GM23338 (cell line): ENCODE results near the gene COX7B2.

Experiments
- EZH2 ChIP-seq: fragments of 200-600 bp; sonication (generic); IDR thresholded peaks from one replicate; pipeline ENCODE4 v1.8.0; 2017; ENCODE audit warnings: antibody characterized with exemption, mild to moderate bottlenecking, low read depth; ENCODE audit not compliant: unreplicated experiment
- EZH2phosphoT487 ChIP-seq: fragments of 200-600 bp; sonication (generic); IDR thresholded peaks from one replicate; pipeline ENCODE4 v1.8.1; 2018; ENCODE audit warnings: antibody characterized with exemption; ENCODE audit not compliant: unreplicated experiment
- JUNB ChIP-seq: IDR thresholded peaks from one replicate; pipeline ENCODE4 v1.6.1; 2016; ENCODE audit warnings: antibody characterized with exemption; ENCODE audit not compliant: unreplicated experiment
- POLR2AphosphoS5 ChIP-seq: IDR thresholded peaks from 2 replicates; pipeline ENCODE4 v1.6.1; 2016; ENCODE audit warnings: antibody characterized with exemption, low read depth
- ZNF331 ChIP-seq: fragments of 250-450 bp; sonication (Bioruptor Pico); IDR thresholded peaks from 2 replicates; pipeline ENCODE4 v1.5.0; 2020; ENCODE audit warnings: low read depth, mild to moderate bottlenecking, moderate library complexity
- TF ChIP-seq, protein P1 (sequence below), 2 experiments: fragments of 200-600 bp in 1 of 2; sonication (generic) in 1 of 2; conservative IDR thresholded peaks; 2 replicates each; pipeline versions ENCODE4 v1.5.1 to v1.6.1; 2016 to 2017; ENCODE audit warnings: antibody characterized with exemption in 2 of 2, low read depth in 2 of 2, mild to moderate bottlenecking in 2 of 2, moderate library complexity in 1 of 2
- TF ChIP-seq, protein P2 (sequence below): IDR thresholded peaks from 2 replicates; pipeline ENCODE4 v1.6.1; 2016; ENCODE audit warnings: antibody characterized with exemption
- TF ChIP-seq, protein P3 (sequence below): IDR thresholded peaks from one replicate; pipeline ENCODE4 v1.6.1; 2018; ENCODE audit warnings: antibody characterized with exemption; ENCODE audit not compliant: unreplicated experiment

DNA sequence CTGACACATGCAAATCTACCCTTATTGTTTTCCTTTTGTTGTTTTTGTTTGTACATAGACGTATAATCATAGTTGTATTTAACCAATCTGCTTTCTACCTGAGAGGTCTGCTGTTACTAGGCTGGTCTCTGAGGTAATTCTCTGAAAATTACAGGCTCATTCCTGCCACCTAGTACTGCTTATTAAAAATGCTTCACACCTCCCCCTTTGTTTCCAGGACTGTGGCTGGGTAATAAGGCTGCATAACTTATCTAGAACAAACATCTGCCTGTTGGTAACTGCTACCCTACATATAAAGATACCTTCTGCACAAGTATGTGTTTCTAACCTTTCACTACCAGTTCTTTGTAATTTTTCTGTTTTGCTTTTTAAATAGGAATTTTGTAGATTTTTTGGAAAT is 34.2 kb downstream of the COX7B2 start:
- TF ChIP-seq, protein P1, sequence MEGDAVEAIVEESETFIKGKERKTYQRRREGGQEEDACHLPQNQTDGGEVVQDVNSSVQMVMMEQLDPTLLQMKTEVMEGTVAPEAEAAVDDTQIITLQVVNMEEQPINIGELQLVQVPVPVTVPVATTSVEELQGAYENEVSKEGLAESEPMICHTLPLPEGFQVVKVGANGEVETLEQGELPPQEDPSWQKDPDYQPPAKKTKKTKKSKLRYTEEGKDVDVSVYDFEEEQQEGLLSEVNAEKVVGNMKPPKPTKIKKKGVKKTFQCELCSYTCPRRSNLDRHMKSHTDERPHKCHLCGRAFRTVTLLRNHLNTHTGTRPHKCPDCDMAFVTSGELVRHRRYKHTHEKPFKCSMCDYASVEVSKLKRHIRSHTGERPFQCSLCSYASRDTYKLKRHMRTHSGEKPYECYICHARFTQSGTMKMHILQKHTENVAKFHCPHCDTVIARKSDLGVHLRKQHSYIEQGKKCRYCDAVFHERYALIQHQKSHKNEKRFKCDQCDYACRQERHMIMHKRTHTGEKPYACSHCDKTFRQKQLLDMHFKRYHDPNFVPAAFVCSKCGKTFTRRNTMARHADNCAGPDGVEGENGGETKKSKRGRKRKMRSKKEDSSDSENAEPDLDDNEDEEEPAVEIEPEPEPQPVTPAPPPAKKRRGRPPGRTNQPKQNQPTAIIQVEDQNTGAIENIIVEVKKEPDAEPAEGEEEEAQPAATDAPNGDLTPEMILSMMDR (conservative IDR thresholded peaks at IDR 0.05; ENCODE audit: low read depth in 2 of 2) = no peak
- TF ChIP-seq, protein P2, sequence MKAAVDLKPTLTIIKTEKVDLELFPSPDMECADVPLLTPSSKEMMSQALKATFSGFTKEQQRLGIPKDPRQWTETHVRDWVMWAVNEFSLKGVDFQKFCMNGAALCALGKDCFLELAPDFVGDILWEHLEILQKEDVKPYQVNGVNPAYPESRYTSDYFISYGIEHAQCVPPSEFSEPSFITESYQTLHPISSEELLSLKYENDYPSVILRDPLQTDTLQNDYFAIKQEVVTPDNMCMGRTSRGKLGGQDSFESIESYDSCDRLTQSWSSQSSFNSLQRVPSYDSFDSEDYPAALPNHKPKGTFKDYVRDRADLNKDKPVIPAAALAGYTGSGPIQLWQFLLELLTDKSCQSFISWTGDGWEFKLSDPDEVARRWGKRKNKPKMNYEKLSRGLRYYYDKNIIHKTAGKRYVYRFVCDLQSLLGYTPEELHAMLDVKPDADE = no peak
- TF ChIP-seq POLR2AphosphoS5 (no peak), EZH2phosphoT487 (no peak), JUNB (no peak), EZH2 (no peak), ZNF331 (CRISPR knock-in tag) (no peak)
- TF ChIP-seq, protein P3, sequence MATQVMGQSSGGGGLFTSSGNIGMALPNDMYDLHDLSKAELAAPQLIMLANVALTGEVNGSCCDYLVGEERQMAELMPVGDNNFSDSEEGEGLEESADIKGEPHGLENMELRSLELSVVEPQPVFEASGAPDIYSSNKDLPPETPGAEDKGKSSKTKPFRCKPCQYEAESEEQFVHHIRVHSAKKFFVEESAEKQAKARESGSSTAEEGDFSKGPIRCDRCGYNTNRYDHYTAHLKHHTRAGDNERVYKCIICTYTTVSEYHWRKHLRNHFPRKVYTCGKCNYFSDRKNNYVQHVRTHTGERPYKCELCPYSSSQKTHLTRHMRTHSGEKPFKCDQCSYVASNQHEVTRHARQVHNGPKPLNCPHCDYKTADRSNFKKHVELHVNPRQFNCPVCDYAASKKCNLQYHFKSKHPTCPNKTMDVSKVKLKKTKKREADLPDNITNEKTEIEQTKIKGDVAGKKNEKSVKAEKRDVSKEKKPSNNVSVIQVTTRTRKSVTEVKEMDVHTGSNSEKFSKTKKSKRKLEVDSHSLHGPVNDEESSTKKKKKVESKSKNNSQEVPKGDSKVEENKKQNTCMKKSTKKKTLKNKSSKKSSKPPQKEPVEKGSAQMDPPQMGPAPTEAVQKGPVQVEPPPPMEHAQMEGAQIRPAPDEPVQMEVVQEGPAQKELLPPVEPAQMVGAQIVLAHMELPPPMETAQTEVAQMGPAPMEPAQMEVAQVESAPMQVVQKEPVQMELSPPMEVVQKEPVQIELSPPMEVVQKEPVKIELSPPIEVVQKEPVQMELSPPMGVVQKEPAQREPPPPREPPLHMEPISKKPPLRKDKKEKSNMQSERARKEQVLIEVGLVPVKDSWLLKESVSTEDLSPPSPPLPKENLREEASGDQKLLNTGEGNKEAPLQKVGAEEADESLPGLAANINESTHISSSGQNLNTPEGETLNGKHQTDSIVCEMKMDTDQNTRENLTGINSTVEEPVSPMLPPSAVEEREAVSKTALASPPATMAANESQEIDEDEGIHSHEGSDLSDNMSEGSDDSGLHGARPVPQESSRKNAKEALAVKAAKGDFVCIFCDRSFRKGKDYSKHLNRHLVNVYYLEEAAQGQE = no peak
